ENCODE measurements around the gene GHRHR.

DNA sequence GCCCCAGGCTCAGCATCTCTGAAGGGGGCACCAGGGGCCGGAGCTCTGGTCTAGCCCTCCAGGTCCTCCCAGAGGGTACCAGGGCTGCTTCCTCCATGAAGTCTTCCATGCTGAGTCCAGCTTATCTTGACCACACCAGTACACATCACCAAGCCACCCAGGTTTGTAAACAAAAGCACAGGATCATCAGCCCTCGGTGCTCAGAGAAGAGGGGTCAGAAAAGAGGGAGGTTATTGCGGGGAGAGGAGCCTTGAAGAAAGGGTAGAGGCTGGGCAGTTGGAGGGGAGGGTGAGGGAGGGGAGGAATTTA lies 28.2 kb upstream of the GHRHR start:
- TF ChIP-seq, protein P1, sequence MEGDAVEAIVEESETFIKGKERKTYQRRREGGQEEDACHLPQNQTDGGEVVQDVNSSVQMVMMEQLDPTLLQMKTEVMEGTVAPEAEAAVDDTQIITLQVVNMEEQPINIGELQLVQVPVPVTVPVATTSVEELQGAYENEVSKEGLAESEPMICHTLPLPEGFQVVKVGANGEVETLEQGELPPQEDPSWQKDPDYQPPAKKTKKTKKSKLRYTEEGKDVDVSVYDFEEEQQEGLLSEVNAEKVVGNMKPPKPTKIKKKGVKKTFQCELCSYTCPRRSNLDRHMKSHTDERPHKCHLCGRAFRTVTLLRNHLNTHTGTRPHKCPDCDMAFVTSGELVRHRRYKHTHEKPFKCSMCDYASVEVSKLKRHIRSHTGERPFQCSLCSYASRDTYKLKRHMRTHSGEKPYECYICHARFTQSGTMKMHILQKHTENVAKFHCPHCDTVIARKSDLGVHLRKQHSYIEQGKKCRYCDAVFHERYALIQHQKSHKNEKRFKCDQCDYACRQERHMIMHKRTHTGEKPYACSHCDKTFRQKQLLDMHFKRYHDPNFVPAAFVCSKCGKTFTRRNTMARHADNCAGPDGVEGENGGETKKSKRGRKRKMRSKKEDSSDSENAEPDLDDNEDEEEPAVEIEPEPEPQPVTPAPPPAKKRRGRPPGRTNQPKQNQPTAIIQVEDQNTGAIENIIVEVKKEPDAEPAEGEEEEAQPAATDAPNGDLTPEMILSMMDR (IDR thresholded peaks at IDR 0.05; ENCODE audit: low read depth, low read length, poor library complexity, severe bottlenecking): no peak
- TF ChIP-seq EZH2phosphoT487 (IDR thresholded peaks at IDR 0.05; ENCODE audit: borderline replicate concordance, low read length): no peak
